NCI-H2227 (cell line): ENCODE data around the gene PLA2G2E.

Experiments used
- DNase-seq: peaks from one replicate; lab custom pipeline; 2025; ENCODE audit not compliant: unreplicated experiment; lab: John Stamatoyannopoulos, UW

Gene PLA2G2E

GRCh38 chr1:19923137-19923952, at the start of gene PLA2G2E:
PLA2G2E (minus strand) TSS chr1:19923617; CDS start chr1:19923559, 58 bp downstream.
- DNase-seq, result no peak

- DNase-seq, result no peak
Measured at GRCh38 chr1:19971664-19972063, 48.2 kb upstream of the PLA2G2E start.

- no peak for DNase-seq
Measured at GRCh38 chr1:19969898-19970660, 46.7 kb upstream of the PLA2G2E start.

- no peak for DNase-seq
Measured at GRCh38 chr1:19967808-19968207, 44.4 kb upstream of the PLA2G2E start.

- DNase-seq, result no peak
Measured at GRCh38 chr1:19964542-19964941, 41.1 kb upstream of the PLA2G2E start.

- no peak for DNase-seq
Measured at GRCh38 chr1:19963636-19964035, 40.2 kb upstream of the PLA2G2E start.

- DNase-seq, result no peak
Measured at GRCh38 chr1:19960591-19960990, 37.2 kb upstream of the PLA2G2E start.

- no peak for DNase-seq
Measured at GRCh38 chr1:19957779-19958178, 34.4 kb upstream of the PLA2G2E start.

- peak; percentile 13 for DNase-seq
Measured at GRCh38 chr1:19955534-19956170, 32.2 kb upstream of the PLA2G2E start.

GRCh38 chr1:19954059-19954458, 30.6 kb upstream of the PLA2G2E start:
- DNase-seq, result no peak

GRCh38 chr1:19949016-19949415, 25.6 kb upstream of the PLA2G2E start:
- DNase-seq, result no peak

GRCh38 chr1:19946971-19947370, 23.6 kb upstream of the PLA2G2E start:
- no peak for DNase-seq

GRCh38 chr1:19946331-19946751, 22.9 kb upstream of the PLA2G2E start:
- DNase-seq, result no peak

GRCh38 chr1:19945914-19946313, 22.5 kb upstream of the PLA2G2E start:
- no peak for DNase-seq

- no peak for DNase-seq
Measured at GRCh38 chr1:19942657-19943056, 19.2 kb upstream of the PLA2G2E start.

- DNase-seq, result no peak
Measured at GRCh38 chr1:19942088-19942487, 18.7 kb upstream of the PLA2G2E start.

GRCh38 chr1:19941206-19941568, 17.8 kb upstream of the PLA2G2E start:
- no peak for DNase-seq

GRCh38 chr1:19940486-19941205, 17.2 kb upstream of the PLA2G2E start:
- peak; percentile 77 for DNase-seq

- peak; percentile 13 for DNase-seq
Measured at GRCh38 chr1:19938472-19938871, 15.1 kb upstream of the PLA2G2E start.

GRCh38 chr1:19936061-19936750, 12.8 kb upstream of the PLA2G2E start:
- DNase-seq, result no peak

- no peak for DNase-seq
Measured at GRCh38 chr1:19934336-19934735, 10.9 kb upstream of the PLA2G2E start.
